Retinal pigment epithelial cell (primary cell): ENCODE results near the gene SELENBP1.
A peak's percentile ranks its signal among the peaks of the same experiment; 100 is the strongest.

Experiments
- DNase-seq: peaks from one replicate; pipeline ENCODE4 v3.0.0-alpha.2; 2010; ENCODE audit warnings: low read depth
- H3K4me3 ChIP-seq: 2 replicates; pipeline ENCODE4 v1.5.1; 2011; ENCODE audit warnings: mild to moderate bottlenecking, low read length, control low read depth, moderate library complexity
- TF ChIP-seq, protein P1 (sequence below): conservative IDR thresholded peaks from 2 replicates; pipeline ENCODE4 v1.5.1; 2011; ENCODE audit warnings: low read depth, low read length, control low read depth, inconsistent platforms

Gene SELENBP1

DNA sequence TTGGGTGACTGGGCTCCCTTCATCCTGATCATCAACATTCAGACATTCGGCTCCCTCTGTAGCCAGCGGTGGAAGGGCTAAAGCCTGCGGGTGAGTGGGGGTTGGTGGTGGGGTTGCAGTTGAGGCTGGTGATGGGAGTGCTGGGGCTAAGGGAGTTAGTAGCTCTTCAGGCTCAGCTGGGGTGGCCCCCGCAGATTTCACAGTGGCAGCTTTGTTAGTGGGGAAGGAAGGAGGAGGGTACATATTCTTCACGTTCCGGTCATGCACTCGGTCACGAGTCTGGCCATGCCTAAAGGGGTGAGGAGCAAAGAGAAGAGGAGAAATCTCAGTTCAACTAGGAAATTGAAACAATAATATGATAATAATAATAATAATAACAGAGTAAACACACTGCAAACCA lies 33.7 kb upstream of the SELENBP1 start:
- DNase-seq, result no peak
- TF ChIP-seq, protein P1, sequence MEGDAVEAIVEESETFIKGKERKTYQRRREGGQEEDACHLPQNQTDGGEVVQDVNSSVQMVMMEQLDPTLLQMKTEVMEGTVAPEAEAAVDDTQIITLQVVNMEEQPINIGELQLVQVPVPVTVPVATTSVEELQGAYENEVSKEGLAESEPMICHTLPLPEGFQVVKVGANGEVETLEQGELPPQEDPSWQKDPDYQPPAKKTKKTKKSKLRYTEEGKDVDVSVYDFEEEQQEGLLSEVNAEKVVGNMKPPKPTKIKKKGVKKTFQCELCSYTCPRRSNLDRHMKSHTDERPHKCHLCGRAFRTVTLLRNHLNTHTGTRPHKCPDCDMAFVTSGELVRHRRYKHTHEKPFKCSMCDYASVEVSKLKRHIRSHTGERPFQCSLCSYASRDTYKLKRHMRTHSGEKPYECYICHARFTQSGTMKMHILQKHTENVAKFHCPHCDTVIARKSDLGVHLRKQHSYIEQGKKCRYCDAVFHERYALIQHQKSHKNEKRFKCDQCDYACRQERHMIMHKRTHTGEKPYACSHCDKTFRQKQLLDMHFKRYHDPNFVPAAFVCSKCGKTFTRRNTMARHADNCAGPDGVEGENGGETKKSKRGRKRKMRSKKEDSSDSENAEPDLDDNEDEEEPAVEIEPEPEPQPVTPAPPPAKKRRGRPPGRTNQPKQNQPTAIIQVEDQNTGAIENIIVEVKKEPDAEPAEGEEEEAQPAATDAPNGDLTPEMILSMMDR, result no peak
- H3K4me3 ChIP-seq, result no peak overlapping the region

DNA sequence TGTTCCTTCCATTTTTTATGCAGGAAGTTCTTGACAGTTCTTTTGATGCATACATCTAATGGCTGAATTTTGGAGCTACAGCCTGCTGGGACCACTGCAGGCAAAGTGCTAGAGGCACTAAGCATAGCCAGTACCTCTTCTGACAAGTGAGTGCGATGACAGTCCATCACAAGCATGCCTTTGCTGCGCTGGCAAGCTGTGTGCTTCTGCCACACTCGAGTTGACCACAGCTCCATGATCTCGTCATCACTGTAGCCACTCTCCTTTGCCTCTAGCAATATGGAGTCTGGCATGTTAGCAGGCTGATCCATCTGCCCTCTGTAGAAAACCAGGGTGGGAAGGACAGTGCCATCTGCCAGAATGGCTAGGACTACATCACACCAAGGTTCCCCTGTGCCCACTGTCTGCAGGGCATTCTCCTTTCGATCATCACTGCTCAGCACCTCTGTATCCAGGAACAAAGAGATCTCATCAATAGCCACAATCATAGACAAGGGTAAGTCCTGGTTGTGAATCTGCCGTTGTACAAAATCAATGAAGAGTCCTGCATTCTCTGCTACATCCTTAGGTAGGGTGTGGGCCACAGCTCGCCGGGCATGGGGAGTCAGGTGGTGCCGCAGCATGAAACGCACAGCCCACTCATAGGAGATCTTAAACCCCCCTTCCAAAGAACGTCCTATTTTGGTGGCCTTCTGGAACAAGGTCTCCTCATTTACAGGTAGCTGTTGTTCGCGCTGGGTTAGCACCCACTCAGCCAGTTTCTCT lies 32.9 kb upstream of the SELENBP1 start:
- H3K4me3 ChIP-seq, result no peak overlapping the region
- DNase-seq, result no peak
- TF ChIP-seq, protein P1, result no peak

DNA sequence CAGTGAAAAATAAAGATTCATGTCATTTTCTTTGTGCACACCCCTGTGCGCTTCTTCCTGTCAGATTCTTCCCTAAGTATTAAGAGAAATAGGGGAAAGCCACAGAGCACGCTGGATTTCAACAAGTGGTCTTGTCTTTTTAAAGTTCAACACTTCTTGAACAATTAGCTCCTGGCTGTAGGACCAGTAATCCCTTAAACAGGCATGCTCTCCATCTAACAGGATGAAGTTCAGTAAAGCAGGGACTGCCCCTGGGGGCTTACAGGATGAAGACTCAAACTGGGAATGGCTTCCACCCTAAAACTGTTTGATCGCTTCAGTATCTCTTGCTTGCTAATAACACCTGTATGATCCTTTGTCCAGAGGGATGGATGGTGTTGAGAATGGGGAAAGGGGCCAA lies 31.1 kb upstream of the SELENBP1 start:
- no peak overlapping the region for H3K4me3 ChIP-seq
- TF ChIP-seq, protein P1, result no peak
- DNase-seq, result no peak

DNA sequence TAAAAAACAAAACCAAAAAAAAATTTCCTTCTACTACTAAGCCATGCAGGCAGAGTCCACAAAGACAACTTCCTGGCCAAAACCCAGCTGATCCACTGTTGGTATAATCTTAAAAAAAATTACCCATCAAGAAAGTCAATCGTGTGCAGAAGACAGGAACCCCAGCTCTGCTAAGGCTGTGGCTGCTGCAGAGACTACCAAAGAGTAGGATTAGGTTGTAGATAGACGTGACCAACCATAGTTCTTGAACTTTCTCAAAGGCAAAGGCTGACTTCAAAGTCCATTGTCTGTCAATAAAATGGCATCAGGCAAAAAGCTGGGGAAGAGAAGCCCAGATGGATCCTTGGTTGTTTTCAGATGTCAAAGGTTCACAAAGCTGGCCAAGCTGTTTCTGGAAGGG lies 30.3 kb upstream of the SELENBP1 start:
- H3K4me3 ChIP-seq, result no peak overlapping the region
- TF ChIP-seq, protein P1, result no peak
- DNase-seq, result no peak

DNA sequence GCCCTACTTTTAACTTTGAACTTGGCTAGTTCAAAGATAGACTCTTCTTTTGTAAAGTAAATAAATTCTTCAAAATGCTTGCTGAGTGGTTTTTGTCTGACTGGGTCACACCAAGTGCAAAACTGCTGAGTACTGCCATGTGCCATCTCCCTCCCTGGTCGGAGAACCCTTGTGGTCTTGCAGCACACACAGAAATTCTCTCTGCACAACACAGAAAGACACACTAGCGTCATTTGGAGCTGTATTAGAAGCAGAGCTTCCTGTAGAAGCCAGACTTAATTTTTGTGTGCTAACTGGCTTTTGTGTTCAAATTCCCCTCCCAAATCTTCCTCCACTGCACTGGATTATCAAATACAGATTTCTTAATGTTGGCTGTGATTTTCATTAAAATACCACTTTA lies 29.4 kb upstream of the SELENBP1 start:
- TF ChIP-seq, protein P1, result no peak
- H3K4me3 ChIP-seq, result no peak overlapping the region
- no peak for DNase-seq

DNA sequence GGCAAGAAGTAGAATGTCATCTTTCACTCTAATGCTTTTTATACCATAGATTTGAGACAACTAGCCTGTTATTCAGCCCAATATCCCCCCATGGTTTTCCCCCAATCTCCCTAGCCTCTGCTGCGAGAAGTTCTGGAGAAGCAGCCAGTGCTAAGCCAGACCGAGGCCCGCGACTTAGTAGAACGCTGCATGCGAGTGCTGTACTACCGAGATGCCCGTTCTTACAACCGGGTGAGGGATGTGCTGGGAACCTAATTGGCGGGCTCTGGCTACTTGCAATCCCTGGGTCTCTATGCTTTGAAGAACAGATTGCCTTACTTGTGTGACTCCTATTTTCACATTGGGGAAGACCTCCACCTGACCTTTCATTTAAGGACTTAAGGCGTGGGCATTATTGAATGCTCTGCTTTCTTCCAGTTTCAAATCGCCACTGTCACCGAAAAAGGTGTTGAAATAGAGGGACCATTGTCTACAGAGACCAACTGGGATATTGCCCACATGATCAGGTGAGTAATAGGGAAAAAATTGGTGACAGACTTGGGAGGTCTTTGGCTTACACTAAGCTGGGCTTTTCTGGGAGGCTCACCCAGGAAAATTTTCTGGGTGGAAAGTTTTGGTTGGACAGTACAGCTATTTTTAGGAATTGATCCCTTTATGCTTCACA lies 28.8 kb upstream of the SELENBP1 start:
- TF ChIP-seq, protein P1, result no peak
- DNase-seq, result peak; percentile 13
- no peak overlapping the region for H3K4me3 ChIP-seq
